HFF-Myc (cell line): ENCODE data around the gene PTPRE.

ENCODE experiments used
- DNase-seq: peaks from one replicate; pipeline ENCODE4 v3.0.0-alpha.2; 2011; ENCODE audit warnings: low read depth; ENCODE audit errors: extremely low read depth
- H3K4me3 ChIP-seq: replicated peaks from 2 replicates; pipeline ENCODE4 v1.5.1; 2011; ENCODE audit warnings: low read depth, mild to moderate bottlenecking, control low read depth, low read length
- TF ChIP-seq, protein P1 (sequence below): IDR thresholded peaks from 2 replicates; pipeline ENCODE4 v1.5.1; 2012; ENCODE audit warnings: mild to moderate bottlenecking, low read depth, low read length, control low read depth; ENCODE audit errors: missing control alignments

Gene PTPRE

DNA sequence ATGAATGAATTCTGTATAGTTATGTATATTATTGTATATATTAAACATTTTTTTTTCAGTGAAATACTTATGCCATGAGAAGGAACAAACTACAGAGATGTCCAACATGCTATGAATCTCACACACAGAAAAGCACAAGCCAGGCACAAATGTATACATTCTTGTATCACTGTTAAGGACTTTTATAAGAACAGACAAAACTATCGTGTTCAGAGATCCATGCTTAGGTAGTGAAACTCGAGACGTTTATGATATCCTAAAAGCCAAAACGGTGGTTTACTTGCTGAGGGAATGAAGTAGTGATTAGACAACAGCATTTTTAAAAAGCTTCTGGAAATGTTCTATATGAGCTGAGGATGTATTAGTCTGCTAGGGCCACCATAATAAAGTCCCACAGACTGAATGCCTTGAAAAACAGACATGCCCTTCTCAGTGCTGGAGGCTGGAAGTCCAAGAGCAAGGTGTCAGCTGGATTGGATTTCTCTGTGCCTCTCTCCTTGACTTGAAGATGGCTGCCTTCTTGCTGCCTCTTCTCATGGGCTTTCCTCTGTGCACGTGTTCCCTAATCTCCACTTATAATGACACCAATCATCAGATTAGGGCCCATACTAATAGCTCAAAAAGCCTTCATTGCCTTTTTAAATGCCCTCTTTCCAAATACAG lies 215.0 kb downstream of the PTPRE start:
- TF ChIP-seq, protein P1, sequence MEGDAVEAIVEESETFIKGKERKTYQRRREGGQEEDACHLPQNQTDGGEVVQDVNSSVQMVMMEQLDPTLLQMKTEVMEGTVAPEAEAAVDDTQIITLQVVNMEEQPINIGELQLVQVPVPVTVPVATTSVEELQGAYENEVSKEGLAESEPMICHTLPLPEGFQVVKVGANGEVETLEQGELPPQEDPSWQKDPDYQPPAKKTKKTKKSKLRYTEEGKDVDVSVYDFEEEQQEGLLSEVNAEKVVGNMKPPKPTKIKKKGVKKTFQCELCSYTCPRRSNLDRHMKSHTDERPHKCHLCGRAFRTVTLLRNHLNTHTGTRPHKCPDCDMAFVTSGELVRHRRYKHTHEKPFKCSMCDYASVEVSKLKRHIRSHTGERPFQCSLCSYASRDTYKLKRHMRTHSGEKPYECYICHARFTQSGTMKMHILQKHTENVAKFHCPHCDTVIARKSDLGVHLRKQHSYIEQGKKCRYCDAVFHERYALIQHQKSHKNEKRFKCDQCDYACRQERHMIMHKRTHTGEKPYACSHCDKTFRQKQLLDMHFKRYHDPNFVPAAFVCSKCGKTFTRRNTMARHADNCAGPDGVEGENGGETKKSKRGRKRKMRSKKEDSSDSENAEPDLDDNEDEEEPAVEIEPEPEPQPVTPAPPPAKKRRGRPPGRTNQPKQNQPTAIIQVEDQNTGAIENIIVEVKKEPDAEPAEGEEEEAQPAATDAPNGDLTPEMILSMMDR, result no peak
- DNase-seq, result no peak
- no peak overlapping the region for H3K4me3 ChIP-seq

DNA sequence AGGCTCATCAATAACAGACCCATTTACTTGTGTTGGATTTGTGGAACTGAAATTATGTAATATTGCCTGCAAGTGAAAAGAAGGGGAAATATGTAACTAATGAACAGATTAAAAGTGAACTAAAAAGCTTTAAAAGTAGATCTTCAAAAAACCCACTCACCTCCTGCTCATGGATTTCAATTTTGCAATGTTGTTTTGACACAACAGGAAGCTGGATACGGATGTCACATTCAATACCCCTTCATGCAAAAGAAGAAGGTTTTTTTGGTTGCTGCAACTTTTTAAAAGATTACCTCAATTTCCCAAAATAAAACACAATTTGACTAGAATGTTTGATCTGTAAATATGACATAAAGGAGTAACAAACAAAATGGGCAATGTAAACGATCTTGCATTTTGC lies 216.0 kb downstream of the PTPRE start:
- no peak for DNase-seq
- no peak overlapping the region for H3K4me3 ChIP-seq
- TF ChIP-seq, protein P1, result no peak

DNA sequence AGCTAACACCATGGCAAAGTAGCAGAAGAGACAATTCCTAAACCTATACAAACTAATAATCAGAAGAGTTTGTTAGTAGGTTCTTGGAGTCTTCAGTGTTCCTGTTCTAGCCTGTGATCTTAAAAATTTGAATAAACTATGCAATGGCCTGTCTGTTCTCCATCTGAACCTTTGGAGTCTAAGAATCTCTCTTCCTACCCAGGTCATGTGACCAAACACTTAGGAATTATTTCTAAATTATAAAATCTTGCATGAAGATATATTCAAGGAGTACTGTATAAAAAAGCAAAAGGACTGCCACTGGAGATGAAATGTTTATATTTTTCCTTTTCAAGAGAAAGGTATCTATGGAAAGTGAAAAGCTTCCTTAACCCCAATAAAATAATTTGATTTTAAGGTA lies 216.9 kb downstream of the PTPRE start:
- no peak for DNase-seq
- TF ChIP-seq, protein P1, result no peak
- H3K4me3 ChIP-seq, result peak overlapping the region; percentile 87

DNA sequence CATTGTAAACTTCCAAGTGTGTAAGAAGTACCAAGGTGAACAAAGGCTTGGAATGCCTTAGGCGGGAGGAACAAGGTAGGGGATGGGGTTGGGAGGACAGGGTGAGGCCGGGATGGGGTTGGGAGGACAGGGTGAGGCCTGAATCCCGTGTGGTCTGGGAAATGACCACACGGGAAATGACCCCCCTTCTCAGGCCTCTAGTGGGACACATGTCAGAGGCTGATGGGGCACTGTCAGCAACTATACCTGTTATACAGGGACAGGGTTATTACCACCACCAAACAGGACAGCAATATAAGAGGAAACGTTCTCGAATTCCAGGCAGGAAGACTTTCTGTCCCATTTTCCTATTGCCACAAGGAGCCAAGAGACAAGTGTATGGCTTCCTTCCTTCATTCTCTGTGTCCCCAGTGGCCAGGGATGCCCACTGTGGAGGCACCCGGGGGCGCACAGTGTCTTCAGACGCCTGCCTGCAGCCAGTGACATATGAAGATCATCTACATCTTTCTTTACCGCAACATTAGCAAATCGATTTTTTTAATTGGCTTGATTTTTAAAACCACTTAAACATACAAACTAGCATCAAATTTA lies 218.0 kb downstream of the PTPRE start:
- DNase-seq, result no peak
- peak overlapping the region; percentile 87 for H3K4me3 ChIP-seq
- TF ChIP-seq, protein P1, result no peak

DNA sequence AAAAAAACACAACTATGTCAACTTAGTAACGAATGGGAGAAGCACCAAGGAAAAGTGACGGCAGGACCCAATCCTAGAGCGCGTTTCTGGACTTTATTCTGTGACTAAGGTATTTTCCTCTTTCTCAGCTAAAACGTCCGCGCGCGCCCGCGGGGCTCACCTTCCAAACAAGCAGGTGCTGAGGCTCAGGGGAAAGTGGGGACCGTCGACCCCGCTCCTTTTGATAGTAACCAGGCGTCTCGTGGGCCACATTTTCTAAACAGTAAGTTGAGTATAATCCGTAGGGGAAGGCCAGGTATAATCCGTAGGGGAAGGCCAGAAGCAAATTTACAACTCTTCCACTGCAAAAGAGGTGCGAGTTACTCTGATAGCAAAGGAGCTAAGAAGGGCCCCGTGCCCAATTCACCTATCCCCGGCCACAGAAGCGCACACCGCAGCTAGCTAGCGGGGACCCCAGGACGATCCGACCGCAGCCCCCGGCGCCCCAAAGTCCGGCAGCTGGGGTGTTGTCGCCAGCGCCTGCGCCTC lies 218.6 kb downstream of the PTPRE start:
- no peak for DNase-seq
- H3K4me3 ChIP-seq, result peak overlapping the region; percentile 87
- TF ChIP-seq, protein P1, result no peak

DNA sequence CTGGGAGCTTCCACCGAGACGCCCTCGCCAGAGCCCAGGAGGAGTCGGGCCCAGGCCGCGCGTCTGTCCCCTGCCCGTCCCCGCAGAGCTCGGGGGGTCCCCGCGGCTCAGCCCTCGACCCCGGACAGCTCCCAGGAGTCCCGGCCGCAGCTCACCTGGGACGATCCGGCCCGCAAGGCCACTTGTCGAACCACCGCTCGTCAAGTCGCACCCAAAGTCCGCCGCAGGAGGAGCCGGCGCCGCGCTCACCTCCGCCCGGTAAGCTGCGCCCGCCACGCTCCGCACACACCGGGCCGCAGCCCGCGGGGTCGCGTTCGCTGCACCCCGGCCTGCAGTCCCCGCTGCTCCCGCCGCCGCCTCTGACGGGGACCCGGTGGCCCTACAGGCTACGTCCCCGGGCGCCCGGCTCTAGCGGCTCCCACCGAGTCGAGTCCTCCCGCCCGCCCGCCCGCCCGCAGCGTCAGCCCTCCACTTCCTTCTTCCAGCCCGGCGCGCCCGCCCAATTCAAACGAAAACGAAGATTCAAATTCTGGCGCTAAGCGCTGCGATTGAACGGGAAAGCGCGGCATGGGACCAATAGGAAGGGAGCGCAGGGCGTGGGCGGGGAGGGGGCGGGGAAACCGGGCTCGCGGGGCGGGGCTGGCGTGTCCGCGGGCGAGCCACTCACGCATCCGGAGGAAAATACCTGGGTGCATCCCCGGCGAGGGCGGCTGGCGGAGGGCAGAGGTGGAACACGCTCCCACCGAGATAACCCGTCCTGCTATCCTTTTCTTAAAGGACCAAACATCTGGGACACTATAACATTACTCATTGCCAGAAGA lies 219.3 kb downstream of the PTPRE start, which contains the start of gene MKI67:
TSS of gene MKI67 (minus strand) at position 480 of the 821 bp plus-strand sequence. CDS start 756 bp downstream, outside the sequence.
- peak within 1 kb of the TSS; percentile 87 for H3K4me3 ChIP-seq
- DNase-seq, result peak; percentile 65
- TF ChIP-seq, protein P1, result no peak
